Endothelial cell of umbilical vein (primary cell): Measurements from ENCODE around the gene PCDH7.

Experiments
- CTCF ChIP-seq, 2 donors: IDR thresholded peaks; 1 replicate in 1 of 2; 2 replicates in 1 of 2; pipeline ENCODE4 v1.5.1; 2011; ENCODE audit warnings: low read length in 2 of 2, mild to moderate bottlenecking in 2 of 2, moderate library complexity in 2 of 2, control low read depth in 1 of 2, inconsistent platforms in 1 of 2, low read depth in 1 of 2; ENCODE audit not compliant: insufficient read depth in 1 of 2; ENCODE audit errors: extremely low read depth in 1 of 2
- EZH2 ChIP-seq: IDR thresholded peaks from 2 replicates; pipeline ENCODE4 v1.6.1; 2012; ENCODE audit warnings: borderline replicate concordance, low read depth, mild to moderate bottlenecking, moderate library complexity, low read length, inconsistent platforms; ENCODE audit not compliant: severe bottlenecking
- FOS ChIP-seq: IDR thresholded peaks from 2 replicates; pipeline ENCODE4 v1.6.1; 2011; ENCODE audit warnings: mild to moderate bottlenecking, low read length, moderate library complexity, borderline replicate concordance; ENCODE audit not compliant: insufficient read depth
- JUN ChIP-seq: IDR thresholded peaks from 2 replicates; pipeline ENCODE4 v1.6.1; 2011; ENCODE audit warnings: borderline replicate concordance, low read depth; ENCODE audit not compliant: insufficient read length, insufficient read depth
- MYC ChIP-seq: IDR thresholded peaks from one replicate; pipeline ENCODE4 v1.6.1; 2011; ENCODE audit warnings: mild to moderate bottlenecking, low read depth, low read length
- POLR2A ChIP-seq: IDR thresholded peaks from 2 replicates; pipeline ENCODE4 v1.6.1; 2012; ENCODE audit warnings: low read depth, mild to moderate bottlenecking, control low read depth, low read length
- POLR2AphosphoS5 ChIP-seq: IDR thresholded peaks from 2 replicates; pipeline ENCODE4 v1.6.1; 2012; ENCODE audit warnings: low read depth, mild to moderate bottlenecking, control low read depth, low read length, moderate library complexity; ENCODE audit not compliant: insufficient read depth
- TF ChIP-seq, protein P1 (sequence below): IDR thresholded peaks from 2 replicates; pipeline ENCODE4 v1.6.1; 2011; ENCODE audit not compliant: insufficient read depth, insufficient read length

GRCh38 chr4:30743897-30744296 lies 23.7 kb downstream of the PCDH7 start:
- TF ChIP-seq CTCF (IDR thresholded peaks at IDR 0.05; ENCODE audit: extremely low read depth in 1 of 2, insufficient read depth in 1 of 2, low read depth in 1 of 2, low read length in 2 of 2) = no peak
- TF ChIP-seq POLR2A = no peak
- TF ChIP-seq MYC = no peak
- TF ChIP-seq POLR2AphosphoS5 = no peak
- TF ChIP-seq EZH2 = no peak
- TF ChIP-seq, protein P1, sequence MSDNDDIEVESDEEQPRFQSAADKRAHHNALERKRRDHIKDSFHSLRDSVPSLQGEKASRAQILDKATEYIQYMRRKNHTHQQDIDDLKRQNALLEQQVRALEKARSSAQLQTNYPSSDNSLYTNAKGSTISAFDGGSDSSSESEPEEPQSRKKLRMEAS = no peak
- TF ChIP-seq FOS = no peak
- TF ChIP-seq JUN = no peak
